ENCODE results near the gene CLEC11A.
"Not testable (repeated sequence)": the region's sequence is repeated elsewhere in the genome, so short reads cannot be mapped to it uniquely, and the experiment has no call there.

DNA sequence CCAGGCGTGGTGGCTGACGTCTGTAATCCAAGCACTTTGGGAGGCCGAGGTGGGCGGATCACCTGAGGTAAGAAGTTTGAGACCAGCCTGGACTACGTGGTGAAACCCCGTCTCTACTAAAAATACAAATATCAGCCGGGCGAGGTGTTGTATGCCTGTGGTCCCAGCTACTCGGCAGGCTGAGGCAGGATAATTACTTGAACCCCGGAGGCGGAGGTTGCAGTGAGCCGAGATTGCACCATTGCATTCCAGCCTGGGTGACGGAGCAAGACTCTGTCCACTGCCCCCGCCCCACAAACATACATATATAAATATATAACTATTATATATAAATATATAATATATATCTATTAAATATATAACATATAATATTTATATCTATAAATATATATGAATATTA lies 24.0 kb downstream of the CLEC11A start:
- TF ChIP-seq, protein P1, sequence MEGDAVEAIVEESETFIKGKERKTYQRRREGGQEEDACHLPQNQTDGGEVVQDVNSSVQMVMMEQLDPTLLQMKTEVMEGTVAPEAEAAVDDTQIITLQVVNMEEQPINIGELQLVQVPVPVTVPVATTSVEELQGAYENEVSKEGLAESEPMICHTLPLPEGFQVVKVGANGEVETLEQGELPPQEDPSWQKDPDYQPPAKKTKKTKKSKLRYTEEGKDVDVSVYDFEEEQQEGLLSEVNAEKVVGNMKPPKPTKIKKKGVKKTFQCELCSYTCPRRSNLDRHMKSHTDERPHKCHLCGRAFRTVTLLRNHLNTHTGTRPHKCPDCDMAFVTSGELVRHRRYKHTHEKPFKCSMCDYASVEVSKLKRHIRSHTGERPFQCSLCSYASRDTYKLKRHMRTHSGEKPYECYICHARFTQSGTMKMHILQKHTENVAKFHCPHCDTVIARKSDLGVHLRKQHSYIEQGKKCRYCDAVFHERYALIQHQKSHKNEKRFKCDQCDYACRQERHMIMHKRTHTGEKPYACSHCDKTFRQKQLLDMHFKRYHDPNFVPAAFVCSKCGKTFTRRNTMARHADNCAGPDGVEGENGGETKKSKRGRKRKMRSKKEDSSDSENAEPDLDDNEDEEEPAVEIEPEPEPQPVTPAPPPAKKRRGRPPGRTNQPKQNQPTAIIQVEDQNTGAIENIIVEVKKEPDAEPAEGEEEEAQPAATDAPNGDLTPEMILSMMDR (IDR thresholded peaks at IDR 0.05; ENCODE audit: borderline replicate concordance, extremely low read depth, low read length, poor library complexity, severe bottlenecking): not testable (repeated sequence)
- not testable (repeated sequence) for TF ChIP-seq EZH2 (IDR thresholded peaks at IDR 0.05; ENCODE audit: borderline replicate concordance, low read depth, low read length, severe bottlenecking)
